HL-60/S4 treated with phorbol 12-myristate 13-acetate at 8.2 ng/mL for 4 days and 3 days (cell line): ENCODE results near the gene HSPA1A.
"Not testable (repeated sequence)": the region's sequence is repeated elsewhere in the genome, so short reads cannot be mapped to it uniquely, and the experiment has no call there.

Experiments
- in situ Hi-C: fragments of 300-500 bp; cut with MboI; formaldehyde crosslinking; loops from 2 replicates; pipeline ENCODE4 v1.15.0; 2022; ENCODE audit warnings: low sequenced_read_pairs

The HSPA1A gene

DNA sequence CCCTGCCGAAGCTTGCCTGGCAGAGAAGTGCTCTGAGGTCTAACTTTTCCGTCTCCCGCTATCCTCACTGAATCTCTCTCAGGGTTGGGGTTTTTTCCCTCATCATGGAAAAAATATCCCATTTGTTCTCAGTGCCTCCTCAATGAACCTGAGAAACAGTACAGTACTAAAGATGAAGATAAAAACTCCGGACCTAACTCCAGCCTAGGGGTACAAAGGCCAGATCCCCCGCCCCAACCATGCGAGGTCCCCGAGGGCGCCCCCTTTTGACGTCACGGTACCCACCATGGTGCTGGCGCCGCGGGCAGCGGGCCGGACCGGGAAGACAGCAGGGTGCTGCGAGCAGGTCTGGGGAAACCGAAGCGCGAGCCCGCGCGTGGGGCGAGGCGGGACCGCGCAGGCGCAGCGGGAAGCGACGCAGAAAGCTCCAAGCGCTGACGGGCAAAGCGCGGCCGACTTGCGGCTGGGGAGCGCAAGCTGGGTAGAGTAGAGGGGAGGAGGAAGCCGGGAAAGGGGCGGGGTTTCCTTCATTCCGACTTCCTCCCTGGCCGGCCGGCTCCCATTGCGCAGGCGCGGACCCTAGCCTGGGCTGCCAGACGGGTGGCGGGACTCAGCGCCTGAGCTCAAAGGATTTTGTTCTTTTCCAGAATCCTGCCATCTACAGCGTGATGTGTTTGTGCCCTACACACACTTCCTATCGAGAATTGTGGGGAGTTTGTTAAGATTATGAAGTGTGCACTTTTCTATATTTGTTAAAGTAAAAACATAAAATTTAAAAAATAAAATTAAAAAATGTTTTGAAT, 8.7 kb upstream of the HSPA1A start, which contains the start of gene LSM2:
TSS of gene LSM2 (minus strand) at position 497 of the 803 bp plus-strand sequence. CDS start at position 288, 209 bp downstream.
- in situ Hi-C loops: no loop called here

DNA sequence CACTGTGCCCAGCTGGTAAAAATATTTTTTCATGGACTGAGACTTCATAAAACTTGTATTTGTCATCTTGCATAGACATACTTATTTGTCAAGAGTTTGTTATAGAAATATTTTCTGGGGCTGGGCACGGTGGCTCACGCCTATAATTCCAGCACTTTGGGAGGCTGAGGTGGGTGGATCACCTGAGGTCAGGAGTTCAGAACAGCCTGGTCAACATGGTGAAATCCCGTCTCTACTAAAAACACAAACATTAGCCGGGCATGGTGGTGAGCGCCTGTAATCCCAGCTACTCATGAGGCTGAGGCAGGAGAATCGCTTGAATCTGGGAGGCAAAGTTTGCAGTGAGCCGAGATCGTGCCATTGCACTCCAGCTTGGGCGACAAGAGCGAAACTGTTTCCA, 6.7 kb upstream of the HSPA1A start:
- in situ Hi-C loops: not testable (repeated sequence)

DNA sequence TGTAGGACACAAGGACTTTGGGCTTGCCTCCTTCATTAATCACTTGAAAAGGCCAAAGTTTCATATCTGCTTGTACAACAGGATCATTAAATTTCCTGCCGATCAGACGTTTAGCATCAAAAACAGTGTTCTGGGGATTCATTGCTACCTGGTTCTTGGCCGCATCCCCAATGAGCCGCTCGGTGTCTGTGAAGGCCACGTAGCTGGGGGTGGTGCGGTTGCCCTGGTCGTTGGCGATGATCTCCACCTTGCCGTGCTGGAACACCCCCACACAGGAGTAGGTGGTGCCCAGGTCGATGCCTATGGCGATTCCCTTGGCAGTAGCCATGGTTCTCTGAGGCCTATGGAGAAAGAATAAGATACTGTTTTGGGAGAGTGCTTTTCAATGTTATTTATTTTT, 3.7 kb upstream of the HSPA1A start:
- in situ Hi-C loops: no loop called here

DNA sequence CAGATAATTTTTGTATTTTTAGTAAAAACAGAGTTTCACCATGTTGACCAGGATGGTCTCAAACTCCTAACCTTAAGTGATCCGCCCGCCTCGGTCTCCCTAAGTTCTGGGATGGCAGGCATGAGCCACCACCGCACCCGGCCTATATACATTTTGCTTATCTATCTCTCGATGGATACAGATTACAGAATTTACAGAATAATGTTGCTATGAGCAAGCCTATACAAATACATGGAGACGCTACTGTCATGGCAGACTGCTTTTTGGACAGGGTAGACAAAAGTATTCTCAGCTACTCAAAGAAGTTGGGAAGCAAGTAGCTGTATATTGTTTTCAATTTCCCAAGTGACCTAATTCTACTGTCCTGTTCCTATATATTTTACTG, 1.9 kb upstream of the HSPA1A start:
- in situ Hi-C loops: no loop called here

DNA sequence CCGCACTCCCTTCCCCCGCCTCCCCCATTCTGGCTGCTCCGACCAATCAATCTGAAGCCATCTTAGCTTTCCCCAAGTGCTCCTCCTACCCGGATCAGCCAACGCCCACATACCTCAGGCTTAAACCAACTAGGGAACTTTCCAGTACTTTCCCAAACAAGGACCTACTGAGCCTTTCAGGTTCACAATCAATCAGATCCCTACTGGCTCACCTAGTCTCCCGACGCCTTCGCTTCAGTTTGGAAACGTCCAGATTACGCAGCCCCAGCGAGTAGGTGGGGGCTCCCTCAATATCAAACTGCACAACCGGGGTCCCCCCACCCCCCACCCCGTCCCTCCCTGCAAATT, 692 bp upstream of the HSPA1A start:
- in situ Hi-C loops: no loop called here

DNA sequence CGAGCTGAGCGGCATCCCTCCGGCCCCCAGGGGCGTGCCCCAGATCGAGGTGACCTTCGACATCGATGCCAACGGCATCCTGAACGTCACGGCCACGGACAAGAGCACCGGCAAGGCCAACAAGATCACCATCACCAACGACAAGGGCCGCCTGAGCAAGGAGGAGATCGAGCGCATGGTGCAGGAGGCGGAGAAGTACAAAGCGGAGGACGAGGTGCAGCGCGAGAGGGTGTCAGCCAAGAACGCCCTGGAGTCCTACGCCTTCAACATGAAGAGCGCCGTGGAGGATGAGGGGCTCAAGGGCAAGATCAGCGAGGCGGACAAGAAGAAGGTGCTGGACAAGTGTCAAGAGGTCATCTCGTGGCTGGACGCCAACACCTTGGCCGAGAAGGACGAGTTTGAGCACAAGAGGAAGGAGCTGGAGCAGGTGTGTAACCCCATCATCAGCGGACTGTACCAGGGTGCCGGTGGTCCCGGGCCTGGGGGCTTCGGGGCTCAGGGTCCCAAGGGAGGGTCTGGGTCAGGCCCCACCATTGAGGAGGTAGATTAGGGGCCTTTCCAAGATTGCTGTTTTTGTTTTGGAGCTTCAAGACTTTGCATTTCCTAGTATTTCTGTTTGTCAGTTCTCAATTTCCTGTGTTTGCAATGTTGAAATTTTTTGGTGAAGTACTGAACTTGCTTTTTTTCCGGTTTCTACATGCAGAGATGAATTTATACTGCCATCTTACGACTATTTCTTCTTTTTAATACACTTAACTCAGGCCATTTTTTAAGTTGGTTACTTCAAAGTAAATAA, 2.0 kb downstream of the HSPA1A start:
- in situ Hi-C loops: not testable (repeated sequence)

DNA sequence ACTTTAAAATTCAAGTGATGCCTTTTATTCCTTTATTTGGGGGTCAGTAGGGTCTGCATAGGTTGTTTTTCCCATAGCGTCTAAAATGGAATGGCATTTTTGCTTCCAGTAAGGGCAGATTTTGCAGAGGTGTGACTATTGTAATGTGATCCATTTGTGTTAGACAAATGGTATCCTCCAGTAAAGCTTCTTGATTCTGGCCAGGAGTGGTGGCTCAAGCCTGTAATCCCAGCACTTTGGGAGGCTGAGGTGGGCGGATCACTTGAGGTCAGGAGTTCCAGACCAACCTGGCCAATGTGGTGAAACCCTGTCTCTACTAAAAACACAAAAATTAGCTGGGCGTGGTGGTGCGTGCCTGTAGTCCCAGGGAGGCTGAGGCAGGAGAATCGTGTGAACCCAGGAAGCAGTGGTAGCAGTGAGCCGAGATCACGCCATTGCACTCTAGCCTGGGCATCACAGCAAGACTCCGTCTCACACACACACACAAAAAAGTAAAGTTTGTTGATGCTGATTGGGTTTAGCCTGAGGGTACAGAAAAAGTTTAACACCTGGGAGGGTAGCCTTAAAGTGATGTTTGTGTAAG, 2.7 kb downstream of the HSPA1A start:
- in situ Hi-C loops: not testable (repeated sequence)

DNA sequence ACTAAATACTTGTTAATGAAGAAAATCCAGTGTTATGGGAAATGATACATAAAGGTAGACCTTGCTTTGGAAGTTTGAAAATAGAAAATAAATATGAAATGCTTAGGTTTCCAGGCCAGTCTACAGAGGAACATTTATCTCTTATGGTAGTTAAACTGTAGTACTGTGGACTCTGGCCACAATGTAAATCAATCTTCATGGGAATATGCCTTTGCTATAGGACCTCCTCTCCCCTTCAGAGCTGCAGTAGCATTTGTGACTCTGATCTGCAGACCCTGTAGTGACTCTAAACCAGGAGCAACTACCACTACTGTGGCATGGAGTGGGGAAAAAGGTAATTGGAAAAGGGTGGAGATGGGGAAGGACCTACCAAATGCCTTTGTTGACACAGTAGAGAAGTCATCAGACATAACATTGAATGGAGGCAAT, 4.5 kb downstream of the HSPA1A start:
- in situ Hi-C loops: no loop called here

DNA sequence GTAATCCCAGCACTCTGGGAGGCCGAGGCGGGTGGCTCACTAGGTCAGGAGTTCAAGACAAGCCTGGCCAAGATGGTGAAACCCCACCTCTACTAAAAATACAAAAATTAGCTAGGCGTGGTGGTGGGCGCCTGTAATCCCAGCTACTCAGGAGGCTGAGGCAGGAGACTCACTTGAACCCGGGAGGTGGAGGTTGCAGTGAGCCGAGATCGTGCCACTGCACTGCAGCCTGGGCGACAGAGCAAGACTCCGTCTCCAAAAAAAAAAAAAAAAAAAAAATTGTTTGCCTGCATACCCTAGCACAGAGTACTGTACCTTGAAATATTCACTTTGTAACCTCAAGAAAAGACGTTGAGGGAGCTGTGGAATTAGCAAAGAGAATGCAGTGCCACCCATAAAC, 5.1 kb downstream of the HSPA1A start:
- in situ Hi-C loops: not testable (repeated sequence)

DNA sequence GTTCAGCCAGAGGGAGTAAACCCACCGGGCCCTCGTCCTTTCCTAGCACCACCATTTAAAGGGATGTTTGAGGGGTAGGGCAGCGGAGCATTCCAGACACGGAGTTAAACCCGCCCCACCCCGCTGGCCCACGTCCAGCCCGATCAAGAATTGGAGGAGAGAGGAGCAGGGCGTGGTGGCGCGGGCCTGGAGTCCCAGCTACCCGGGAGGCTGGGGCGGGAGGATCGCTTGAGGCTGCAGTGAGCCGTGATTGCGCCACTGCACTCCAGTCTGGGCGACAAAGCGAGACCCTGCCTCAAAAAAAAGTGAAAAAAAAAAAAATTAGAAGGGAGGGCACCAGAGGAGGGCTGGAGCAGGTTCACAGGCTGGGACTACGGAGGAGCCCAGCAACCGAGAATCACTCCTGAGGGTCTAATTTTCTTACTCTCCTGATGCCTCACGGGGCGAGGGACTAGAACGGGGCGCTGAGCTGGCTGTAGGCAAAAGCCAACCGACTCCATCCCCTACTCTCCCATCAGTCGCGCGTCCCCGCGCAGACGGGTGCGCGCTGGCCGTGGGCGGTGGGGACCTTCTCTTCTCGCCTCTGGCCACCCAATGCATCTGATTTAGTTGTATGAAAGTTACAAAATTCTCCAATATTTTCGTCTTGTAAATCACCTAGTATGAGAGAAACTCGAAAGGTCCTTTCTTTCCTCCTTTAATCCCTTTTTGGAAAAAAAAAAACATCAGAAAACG, 6.1 kb downstream of the HSPA1A start:
- in situ Hi-C loops: no loop called here

DNA sequence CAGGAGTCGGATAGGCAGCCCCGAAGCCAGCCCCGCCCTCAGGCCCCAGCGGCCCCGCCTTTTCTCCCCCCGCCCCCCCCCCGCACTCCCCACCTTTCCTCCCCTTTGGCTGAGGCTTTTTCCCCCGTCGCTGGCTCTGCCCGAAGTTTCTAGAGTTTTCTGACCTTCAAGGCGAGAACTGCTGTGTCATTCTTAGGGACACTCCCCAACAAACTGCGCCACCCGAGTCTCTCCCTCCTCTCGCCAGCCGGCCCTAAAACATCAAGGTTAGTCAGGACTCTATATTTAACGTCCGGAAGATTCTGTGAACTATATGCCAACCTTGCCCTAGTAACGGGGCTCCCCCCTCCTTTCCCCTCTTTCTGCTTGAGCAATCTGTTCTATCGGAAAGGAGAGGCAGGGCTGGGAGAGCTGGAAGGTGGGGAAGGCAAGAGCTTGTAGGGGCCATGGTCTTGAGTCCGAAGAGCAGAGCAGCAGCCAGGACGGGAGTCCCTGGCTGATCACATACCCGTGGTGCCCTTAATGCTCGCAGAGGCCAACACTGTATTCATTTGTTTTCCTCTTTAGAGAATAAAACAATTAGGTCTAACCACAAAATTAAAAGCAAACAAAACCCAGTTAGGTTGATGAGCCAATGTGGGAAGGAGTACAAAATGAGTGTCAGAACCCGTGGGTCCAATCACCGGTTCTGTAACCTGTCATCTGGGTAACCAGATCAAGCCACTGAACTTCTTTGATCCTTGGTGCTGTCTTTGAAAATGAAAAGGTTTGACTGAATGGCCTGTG, 6.9 kb downstream of the HSPA1A start:
- in situ Hi-C loops: no loop called here

DNA sequence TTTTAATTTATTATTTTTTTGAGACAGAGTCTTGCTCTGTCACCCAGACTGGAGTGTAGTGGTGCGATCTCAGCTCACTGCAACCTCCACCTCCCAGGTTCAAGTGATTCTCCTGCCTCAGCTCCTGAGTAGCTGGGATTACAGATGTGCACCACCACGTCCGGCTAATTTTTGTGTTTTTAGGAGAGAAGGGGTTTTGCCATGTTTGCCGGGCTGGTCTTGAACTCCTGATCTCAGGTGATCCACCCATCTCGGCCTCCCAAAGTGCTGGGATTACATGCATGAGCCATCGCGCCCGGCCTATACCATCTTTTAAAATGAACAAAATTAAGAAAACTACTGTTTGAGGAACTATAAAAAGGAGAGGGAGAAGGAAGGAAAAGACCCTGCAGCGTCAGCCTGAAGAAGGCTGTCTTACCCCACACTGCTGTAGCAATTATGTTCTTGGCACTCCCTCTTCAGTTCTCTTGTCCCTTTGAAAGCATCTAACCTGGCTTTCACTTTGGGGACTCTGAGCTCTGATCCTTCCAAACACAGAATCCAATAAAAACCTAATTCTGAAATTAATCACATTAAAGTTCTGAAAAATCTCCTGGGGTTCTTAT, 8.4 kb downstream of the HSPA1A start:
- in situ Hi-C loops: not testable (repeated sequence)

DNA sequence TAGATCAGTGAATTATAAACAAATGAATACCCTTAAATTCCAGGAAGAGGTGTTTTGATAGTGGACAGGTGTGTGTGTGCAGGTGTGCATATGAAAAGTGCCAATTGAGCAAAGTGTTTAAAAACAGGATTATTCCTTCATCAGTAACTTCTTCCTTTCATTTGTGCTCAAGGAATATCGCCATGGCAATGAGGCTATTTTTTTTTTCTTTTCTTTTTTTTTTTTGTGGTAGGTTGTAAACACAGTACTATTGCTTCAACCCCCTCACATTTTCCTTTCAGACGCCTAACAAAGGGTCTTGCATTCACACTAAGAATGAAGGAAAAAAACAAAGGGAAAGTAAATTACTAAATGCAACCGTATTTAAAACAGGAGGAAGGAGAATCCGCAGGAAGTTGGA, 10.2 kb downstream of the HSPA1A start:
- in situ Hi-C loops: no loop called here

DNA sequence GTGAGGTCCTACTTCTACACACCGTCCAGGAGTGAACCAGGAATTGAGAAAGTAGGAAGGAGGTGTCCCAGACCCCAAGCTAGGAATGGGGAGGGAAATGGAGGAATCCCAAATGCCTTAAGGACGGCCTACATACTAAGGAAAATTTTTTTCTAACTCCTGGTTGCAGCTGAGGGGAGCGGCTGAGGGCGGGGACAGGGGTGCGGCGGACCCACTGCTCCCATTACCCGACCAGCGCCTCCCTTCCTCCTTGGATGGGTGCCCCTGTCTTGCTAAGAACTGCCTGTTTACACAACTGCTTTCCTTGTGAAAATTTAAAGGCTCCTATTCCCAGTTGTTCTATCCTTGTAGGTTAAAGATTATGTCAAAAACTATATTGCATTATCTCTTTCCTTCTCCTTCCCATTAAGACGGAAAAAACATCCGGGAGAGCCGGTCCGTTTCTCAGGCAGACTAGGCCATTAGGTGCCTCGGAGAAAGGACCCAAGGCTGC, 11.5 kb downstream of the HSPA1A start:
- in situ Hi-C loops: no loop called here

DNA sequence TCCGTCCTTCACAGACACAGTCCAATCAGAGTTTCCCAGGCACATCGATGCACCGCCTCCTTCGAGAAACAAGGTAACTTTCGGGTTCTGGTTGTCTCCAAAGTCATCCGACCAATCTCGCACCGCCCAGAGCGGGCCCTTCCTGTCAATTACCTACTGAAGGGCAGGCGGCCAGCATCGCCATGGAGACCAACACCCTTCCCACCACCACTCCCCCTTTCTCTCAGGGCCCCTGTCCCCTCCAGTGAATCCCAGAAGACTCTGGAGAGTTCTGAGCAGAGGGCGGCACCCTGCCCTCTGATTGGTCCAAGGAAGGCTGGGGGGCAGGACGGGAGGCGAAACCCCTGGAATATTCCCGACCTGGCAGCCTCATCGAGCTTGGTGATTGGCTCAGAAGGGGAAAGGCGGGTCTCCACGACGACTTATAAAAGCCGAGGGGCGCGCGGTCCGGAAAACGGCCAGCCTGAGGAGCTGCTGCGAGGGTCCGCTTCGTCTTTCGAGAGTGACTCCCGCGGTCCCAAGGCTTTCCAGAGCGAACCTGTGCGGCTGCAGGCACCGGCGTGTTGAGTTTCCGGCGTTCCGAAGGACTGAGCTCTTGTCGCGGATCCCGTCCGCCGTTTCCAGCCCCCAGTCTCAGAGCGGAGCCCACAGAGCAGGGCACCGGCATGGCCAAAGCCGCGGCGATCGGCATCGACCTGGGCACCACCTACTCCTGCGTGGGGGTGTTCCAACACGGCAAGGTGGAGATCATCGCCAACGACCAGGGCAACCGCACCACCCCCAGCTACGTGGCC, 12.1 kb downstream of the HSPA1A start, which contains the start of gene HSPA1B:
TSS of gene HSPA1B (plus strand) at position 453 of the 794 bp plus-strand sequence. CDS start at position 666, 213 bp downstream.
- in situ Hi-C loops: no loop called here

DNA sequence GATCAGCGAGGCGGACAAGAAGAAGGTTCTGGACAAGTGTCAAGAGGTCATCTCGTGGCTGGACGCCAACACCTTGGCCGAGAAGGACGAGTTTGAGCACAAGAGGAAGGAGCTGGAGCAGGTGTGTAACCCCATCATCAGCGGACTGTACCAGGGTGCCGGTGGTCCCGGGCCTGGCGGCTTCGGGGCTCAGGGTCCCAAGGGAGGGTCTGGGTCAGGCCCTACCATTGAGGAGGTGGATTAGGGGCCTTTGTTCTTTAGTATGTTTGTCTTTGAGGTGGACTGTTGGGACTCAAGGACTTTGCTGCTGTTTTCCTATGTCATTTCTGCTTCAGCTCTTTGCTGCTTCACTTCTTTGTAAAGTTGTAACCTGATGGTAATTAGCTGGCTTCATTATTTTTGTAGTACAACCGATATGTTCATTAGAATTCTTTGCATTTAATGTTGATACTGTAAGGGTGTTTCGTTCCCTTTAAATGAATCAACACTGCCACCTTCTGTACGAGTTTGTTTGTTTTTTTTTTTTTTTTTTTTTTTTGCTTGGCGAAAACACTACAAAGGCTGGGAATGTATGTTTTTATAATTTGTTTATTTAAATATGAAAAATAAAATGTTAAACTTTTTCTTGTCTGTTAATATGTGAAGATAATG, 14.4 kb downstream of the HSPA1A start:
- in situ Hi-C loops: no loop called here

DNA sequence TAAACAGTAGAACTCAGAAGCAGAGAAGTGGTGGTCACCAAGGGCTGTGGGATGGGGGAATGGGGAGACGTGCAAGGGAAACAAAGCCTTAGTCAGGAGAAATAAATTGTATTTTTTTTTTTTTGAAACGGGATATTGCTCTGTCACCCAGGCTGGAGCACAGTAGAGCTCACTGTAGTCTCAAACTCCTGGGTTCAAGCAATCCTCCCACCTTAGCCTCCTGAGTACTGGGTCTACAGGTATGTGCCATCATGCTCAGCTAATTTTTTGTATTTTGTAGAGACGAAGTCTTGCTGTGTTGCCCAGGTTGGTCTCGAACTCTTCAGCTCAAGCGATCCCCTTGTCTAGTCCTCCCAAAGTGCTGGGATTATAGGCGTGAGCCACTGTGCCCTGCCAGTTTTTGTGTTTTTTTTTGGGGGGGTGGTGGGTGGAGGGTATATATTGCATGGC, 15.6 kb downstream of the HSPA1A start:
- in situ Hi-C loops: no loop called here
